Posterior cingulate gyrus (tissue), 11 donors: Measurements from ENCODE around the gene DGKA.
"Not testable (repeated sequence)": the region's sequence is repeated elsewhere in the genome, so short reads cannot be mapped to it uniquely, and the experiment has no call there.

Source experiments
- DNase-seq, 10 donors: peaks; one replicate each; pipeline versions ENCODE4 v3.0.0 to v3.0.0-alpha.2; 2020 to 2021; ENCODE audit warnings: mixed read lengths in 3 of 10
- intact Hi-C: fragments of 100-400 bp; cut with DNase I; formaldehyde crosslinking; loops from one replicate; pipeline ENCODE4 v1.15.1; 2023

Gene DGKA

GRCh38 chr12:55963760-55964159 is 32.8 kb downstream of the DGKA start:
- intact Hi-C loops, result no loop called here
- DNase-seq, result no peak

- no peak for DNase-seq
- intact Hi-C loops, result no loop called here
These were observed 34.3 kb downstream of the DGKA start for GRCh38 chr12:55965240-55965639.

DNA sequence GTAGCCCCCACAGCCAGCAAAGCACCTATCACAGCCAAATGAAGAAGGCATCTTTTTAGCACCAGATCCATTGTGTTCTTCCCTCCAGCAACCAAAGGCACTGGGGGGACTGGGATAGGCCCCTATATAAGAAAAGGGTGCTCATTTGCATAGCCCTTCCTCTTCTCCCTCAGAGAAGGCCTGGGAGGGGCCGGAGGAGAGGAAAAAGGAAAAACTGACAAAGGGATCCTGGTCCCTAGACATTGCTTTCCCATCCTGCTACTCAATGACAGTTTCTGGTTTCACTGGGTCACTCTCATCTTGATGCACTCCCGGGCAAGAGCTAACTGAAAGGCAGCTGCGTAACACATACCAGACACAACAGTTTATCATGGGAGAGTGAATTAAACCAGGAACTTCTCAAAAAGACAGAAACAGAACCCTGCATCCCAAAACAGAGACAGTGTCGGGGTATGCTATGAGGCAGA is 35.0 kb downstream of the DGKA start, which contains the start of gene PMEL:
PMEL (minus strand) TSS at position 102 of the 467 bp plus-strand sequence; CDS start at position 71, 31 bp downstream.
- intact Hi-C loops, result no loop called here
- no peak for DNase-seq

- intact Hi-C loops, result no loop called here
- peak; percentile 61 to 97 (median 85) for DNase-seq
These were observed 35.7 kb downstream of the DGKA start, which contains the start of gene CDK2 for GRCh38 chr12:55966408-55967281. CDK2 (plus strand) TSS chr12:55966830; CDS start chr12:55967009, 179 bp downstream.

DNA sequence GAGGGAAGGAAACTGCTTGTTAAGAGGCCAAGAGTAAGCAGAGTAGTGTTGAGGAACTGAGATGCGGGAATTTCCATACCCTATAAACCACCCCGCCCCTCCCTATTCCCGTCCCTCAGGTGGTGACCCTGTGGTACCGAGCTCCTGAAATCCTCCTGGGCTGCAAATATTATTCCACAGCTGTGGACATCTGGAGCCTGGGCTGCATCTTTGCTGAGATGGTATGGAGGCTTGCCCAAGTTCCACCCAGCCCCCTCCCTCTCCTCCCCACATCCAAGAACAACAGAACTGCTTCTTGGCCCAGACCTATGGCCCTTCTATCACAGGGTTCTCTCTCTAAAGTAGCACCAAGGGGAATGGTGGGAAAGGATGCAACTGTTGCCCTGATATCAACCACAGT is 38.4 kb downstream of the DGKA start:
- intact Hi-C loops, result no loop called here
- peak in 1 of 10 donors; percentile 2 for DNase-seq

DNA sequence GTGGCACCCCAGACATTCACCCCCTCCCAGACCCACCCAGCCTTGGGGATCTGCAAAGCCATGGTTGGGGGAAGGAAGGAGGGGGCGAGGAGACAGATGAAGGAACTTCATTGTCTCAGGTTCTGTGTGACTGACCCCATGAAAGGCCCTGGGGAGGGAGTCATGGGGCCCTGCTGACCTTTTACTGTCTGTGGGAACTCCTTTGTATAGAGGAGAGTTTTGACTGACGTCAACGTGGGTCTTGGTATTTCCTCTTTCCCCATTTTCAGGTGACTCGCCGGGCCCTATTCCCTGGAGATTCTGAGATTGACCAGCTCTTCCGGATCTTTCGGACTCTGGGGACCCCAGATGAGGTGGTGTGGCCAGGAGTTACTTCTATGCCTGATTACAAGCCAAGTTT is 39.8 kb downstream of the DGKA start:
- DNase-seq, result no peak
- intact Hi-C loops, result no loop called here

GRCh38 chr12:55972042-55972441 is 41.1 kb downstream of the DGKA start:
- intact Hi-C loops, result no loop called here
- peak in 1 of 10 donors; percentile 6 for DNase-seq

DNA sequence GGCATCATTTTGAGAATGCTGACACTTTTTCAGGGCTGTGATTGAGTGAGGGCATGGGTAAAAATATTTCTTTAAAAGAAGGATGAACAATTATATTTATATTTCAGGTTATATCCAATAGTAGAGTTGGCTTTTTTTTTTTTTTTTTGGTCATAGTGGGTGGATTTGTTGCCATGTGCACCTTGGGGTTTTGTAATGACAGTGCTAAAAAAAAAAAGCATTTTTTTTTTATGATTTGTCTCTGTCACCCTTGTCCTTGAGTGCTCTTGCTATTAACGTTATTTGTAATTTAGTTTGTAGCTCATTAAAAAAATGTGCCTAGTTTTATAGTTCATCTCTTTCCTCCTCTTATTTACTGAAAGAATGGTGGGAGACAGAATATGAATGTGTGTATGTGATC is 41.5 kb downstream of the DGKA start:
- intact Hi-C loops, result no loop called here
- no peak for DNase-seq

- intact Hi-C loops, result no loop called here
- peak in 1 of 10 donors; percentile 11 for DNase-seq
These were observed 42.1 kb downstream of the DGKA start for GRCh38 chr12:55972911-55973598.

DNA sequence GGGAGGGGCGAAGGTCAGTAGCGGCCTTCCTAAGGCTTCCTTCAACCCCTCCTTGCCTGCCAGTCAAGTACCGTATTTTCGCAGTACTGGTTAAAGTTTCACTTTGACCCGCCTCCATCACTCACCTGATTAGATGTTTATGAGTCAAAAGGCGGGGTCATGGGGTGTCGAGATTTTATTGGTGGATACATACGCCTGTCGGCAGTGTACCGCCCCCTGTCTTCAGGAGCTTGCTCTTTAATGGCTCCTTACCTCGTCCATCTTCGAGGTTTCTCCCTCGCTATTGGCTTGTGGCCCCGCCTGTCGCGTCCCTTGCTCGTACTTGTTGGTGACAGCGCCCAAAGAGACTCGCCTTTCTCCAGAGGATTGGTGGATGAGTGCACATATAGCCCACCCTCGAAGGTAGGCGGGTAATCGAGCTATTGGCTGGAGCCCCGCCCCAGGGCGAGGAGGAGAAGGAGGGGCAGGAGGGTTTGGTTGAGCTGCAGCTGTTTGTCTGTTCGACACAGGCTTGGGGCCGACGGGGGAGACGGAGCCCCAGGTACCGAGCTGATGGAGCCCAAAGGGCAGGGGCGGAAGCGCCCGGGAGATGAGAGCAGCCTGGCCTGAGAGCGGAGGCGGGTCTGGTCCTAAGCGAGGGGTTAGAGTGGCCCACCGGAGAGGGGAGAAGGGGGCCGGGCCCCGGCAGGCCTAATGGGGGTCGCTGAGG is 42.8 kb downstream of the DGKA start, which contains the start of gene RAB5B:
RAB5B (plus strand) TSS at position 480 of the 709 bp plus-strand sequence. CDS start 12,883 bp downstream, outside the sequence.
- intact Hi-C loops, result loop anchor here (2.0 kb wide), 1 partner anchor 43 kb away; the partner anchor contains the start of gene DGKA
- peak; percentile 97 to 100 (median 99) for DNase-seq

DNA sequence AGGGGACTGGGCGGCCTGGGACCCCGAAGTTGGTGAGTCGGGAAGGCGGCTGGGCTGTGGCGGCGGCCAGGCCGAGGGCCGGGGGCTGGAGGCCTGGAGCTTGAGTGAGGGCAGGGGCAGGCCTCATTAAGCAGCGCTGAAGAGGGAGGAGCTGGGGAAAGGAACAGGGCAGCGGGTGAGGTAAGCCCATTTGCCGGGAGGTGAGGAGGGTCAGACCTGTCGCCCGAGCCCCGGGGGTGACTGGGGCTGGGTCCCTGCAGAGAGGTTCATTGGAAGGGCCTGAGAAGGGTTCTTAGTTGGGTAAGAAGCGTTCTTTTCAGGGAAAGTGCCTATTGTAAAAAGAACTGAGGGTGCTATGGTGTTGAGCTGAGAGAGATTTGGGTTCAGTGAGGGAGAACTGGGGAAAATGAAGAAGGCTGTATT is 43.4 kb downstream of the DGKA start:
- intact Hi-C loops, result loop anchor here (2.0 kb wide), 1 partner anchor 44 kb away; the partner anchor contains the start of gene DGKA
- DNase-seq, result peak in 1 of 10 donors; percentile 8

DNA sequence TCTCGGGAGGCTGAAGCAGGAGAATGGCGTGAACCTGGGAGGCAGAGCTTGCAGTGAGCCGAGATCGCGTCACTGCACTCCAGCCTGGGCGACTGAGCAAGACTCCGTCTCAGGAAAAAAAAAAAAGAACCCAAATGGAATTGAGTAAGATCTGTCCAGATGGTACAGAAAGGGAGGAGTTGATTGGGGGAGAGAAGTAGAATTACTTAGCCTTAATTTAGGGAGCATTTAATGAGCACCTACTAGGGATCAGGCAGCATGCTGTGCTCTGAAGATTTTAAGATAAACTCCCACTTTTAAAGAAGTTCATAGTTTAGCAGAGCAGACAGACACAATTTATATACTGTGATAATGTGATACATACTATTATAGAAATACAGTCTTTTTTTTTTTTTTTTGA is 47.4 kb downstream of the DGKA start:
- intact Hi-C loops, result no loop called here
- DNase-seq, result no peak

- intact Hi-C loops, result no loop called here
- DNase-seq, result no peak
These were observed 48.1 kb downstream of the DGKA start for GRCh38 chr12:55979069-55979468.

GRCh38 chr12:55981882-55982281 is 50.9 kb downstream of the DGKA start:
- intact Hi-C loops, result not testable (repeated sequence)
- DNase-seq, result peak in 1 of 10 donors; percentile 12

DNA sequence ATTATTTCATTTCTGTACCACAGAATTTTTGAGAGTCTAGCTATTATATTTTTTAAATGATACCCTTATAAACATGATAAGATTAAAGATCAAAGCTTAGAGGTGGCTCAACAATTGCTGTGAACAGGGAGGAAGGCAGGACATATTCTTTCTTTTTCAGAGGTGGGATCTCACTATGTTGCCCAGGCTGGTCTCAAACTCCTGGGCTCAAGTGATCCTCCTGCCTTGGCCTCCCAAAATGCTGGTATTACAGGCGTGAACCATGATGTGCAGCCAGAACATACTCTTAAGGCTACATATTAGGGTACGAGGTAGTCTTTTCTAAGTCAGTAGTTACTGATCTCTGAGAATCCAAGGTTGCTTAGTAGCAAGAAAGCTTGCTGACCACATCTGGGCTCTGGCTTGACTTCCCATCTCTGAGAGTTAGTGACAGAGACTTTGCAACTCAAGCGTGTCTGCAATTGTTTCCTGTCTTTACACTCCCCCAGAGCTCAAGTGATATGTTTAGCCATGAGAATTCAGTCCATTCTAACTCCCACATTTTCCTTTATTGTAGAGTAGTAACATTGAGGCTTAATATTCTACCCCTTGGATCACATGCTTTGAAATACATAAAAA is 51.5 kb downstream of the DGKA start:
- intact Hi-C loops, result no loop called here
- DNase-seq, result no peak

DNA sequence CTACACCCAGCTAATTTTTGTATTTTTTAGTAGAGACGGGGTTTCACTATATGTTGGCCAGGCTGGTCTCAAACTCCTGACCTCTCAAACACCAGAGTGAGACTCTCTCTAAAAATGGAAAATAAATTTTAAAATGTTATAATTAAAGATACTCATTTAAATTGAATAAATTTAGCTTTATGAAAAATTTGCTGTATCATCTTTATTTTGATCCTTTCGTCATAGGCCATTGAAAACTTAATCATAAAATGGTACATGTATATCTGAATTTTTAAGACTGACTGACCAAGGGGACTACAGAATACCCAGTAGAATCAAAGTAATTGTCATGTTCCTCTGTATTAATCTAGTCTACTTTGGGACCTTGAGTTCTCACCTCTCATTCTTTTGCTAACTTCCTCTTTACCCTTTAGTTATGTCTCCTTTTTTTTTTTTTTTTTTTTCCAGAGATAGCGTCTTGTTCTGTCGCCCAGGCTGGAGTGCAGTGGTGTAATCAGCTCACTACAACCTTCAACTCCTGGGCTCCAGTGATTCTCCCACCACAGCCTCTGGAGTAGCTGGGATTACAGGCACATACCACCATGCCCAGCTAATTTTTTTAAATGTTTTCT is 52.4 kb downstream of the DGKA start:
- DNase-seq, result peak in 1 of 10 donors; percentile 25
- intact Hi-C loops, result no loop called here

DNA sequence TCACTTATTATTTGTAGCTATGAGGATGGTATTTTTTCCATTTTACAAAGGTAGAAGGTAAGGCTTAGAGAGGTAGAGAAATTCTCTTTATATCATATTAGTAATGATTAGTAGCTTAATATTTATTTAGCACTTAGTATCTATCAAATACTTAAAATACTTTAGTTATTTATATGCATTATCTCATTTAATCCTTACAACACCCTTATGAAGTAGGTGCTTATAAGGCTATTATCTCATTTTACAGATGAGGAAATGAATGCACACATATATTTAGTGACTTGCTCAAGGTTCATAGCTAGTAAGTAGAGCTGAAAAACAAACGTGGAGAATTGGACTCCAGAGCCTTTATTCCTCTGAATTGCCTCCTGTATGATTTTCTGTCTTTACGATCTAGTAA is 53.9 kb downstream of the DGKA start:
- intact Hi-C loops, result no loop called here
- no peak for DNase-seq

- DNase-seq, result no peak
- intact Hi-C loops, result no loop called here
These were observed 54.4 kb downstream of the DGKA start for GRCh38 chr12:55985341-55985740.

DNA sequence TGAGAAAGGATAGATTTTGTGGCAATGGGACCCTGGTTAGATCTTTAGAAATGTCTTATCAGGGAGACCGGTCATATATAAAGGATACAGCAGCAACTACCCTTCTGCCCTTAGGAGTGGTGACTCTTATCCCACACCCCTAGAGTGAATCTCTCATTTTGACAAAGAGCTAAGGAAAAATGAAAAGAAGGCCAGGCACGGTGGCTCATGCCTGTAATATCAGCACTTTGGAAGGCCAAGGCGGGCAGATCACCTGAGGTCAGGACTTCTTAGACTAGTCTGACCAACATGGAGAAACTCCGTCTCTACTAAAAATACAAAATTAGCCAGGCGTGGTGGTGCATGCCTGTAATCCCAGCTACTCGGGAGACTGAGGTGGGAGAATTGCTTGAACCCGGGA is 55.0 kb downstream of the DGKA start:
- intact Hi-C loops, result not testable (repeated sequence)
- DNase-seq, result peak in 1 of 10 donors; percentile 24

GRCh38 chr12:55991110-55991509 is 60.1 kb downstream of the DGKA start:
- intact Hi-C loops, result no loop called here
- no peak for DNase-seq
